Ascending aorta (tissue), 2 donors: Measurements from ENCODE around the gene SPRYD7. TPM values are rescaled to one million over a fixed set of nuclear protein-coding genes. Genes with fewer than 3 reads are reported as not detected.
A peak's percentile ranks its signal among the peaks of the same experiment; 100 is the strongest.

Experiments used
- DNase-seq, 2 donors: peaks; one replicate each; pipeline ENCODE4 v3.0.0-alpha.2; 2019; ENCODE audit warnings: low spot score in 2 of 2
- H3K27ac ChIP-seq, 2 donors: fragments of 200-600 bp; sonication (generic); one replicate each; pipeline ENCODE4 v1.5.1; 2016 to 2017; ENCODE audit warnings: mild to moderate bottlenecking in 1 of 2
- H3K27me3 ChIP-seq: fragments of 200-600 bp; sonication (generic); one replicate; pipeline ENCODE4 v1.5.1; 2017
- H3K36me3 ChIP-seq, 2 donors: fragments of 200-600 bp; sonication (generic); one replicate each; pipeline ENCODE4 v1.5.1; 2016
- H3K4me1 ChIP-seq, 2 donors: fragments of 200-600 bp; sonication (generic); one replicate each; pipeline ENCODE4 v1.5.1; 2016 to 2017; ENCODE audit warnings: mild to moderate bottlenecking in 1 of 2
- H3K4me3 ChIP-seq, 2 donors: fragments of 200-600 bp; sonication (generic); one replicate each; pipeline ENCODE4 v1.5.1; 2016 to 2017; ENCODE audit warnings: mild to moderate bottlenecking in 1 of 2
- H3K9me3 ChIP-seq, 2 donors: fragments of 200-600 bp; sonication (generic); one replicate each; pipeline ENCODE4 v1.5.1; 2016
- CTCF ChIP-seq, 3 experiments: fragments of 200-600 bp in 2 of 3; fragments of 450-650 bp in 1 of 3; sonication (generic) in 2 of 3; IDR thresholded peaks; one replicate each; pipeline ENCODE4 v1.5.1; 2016 to 2019; ENCODE audit warnings: antibody characterized with exemption in 3 of 3, mild to moderate bottlenecking in 1 of 3, moderate library complexity in 1 of 3
- intact Hi-C: fragments of 100-400 bp; cut with DNase I; formaldehyde crosslinking; loops from one replicate; pipeline ENCODE4 v1.15.1; 2023
- total RNA-seq: library from RNA; depleted of rRNA; stranded (reverse); fragments of >200 nt; gene quantifications from one replicate; pipeline ENCODE4 v1.1.0, GENCODE V29; 2016

The SPRYD7 gene
- 1.7 TPM for total RNA-seq

GRCh38 chr13:49936075-49936967 lies at the start of gene SPRYD7:
Gene SPRYD7, minus strand, starts transcription at chr13:49936340. Its CDS starts 105 bp downstream, at chr13:49936235.
- TF ChIP-seq CTCF (IDR thresholded peaks at IDR 0.05): peak; percentile 89 to 97 (median 94)
- peak within 1 kb of the TSS; percentile 78 to 97 for H3K4me3 ChIP-seq
- peaks cover 0 to 17% of the 10 kb centered on the region in 2 donors for H3K4me1 ChIP-seq
- intact Hi-C loops: loop anchor here (1.0 to 10.0 kb wide), 8 partner anchors 60 to 1646 kb away; partner anchors contain the start of genes EBPL, INTS6, KPNA3 and WDFY2
- peak within 1 kb of the TSS; percentile 78 to 93 for H3K27ac ChIP-seq
- peak; percentile 92 to 99 for DNase-seq
- H3K9me3 ChIP-seq: no peaks in the 10 kb centered on the region
- H3K27me3 ChIP-seq: no peaks in the 10 kb centered on the region
- no peaks in the 10 kb centered on the region for H3K36me3 ChIP-seq

- TF ChIP-seq CTCF (IDR thresholded peaks at IDR 0.05): no peak
- DNase-seq: no peak
- Histone ChIP-seq H3K27ac (no peak overlapping the region), H3K36me3 (no peaks in the 10 kb centered on the region), H3K4me1 (no peaks in the 10 kb centered on the region), H3K27me3 (no peaks in the 10 kb centered on the region), H3K4me3 (no peak overlapping the region), H3K9me3 (no peaks in the 10 kb centered on the region)
- intact Hi-C loops: no loop called here
Measured at GRCh38 chr13:49985129-49985528, 49.0 kb upstream of the SPRYD7 start.

GRCh38 chr13:49980266-49980665 lies 44.1 kb upstream of the SPRYD7 start:
- no peak overlapping the region for H3K27ac ChIP-seq
- intact Hi-C loops: no loop called here
- H3K4me1 ChIP-seq: no peaks in the 10 kb centered on the region
- peaks cover 0 to 2% of the 10 kb centered on the region in 2 donors for H3K36me3 ChIP-seq
- no peaks in the 10 kb centered on the region for H3K9me3 ChIP-seq
- no peaks in the 10 kb centered on the region for H3K27me3 ChIP-seq
- H3K4me3 ChIP-seq: no peak overlapping the region
- no peak for TF ChIP-seq CTCF (IDR thresholded peaks at IDR 0.05)
- no peak for DNase-seq

- Histone ChIP-seq H3K4me1 (no peaks in the 10 kb centered on the region), H3K4me3 (no peak overlapping the region), H3K36me3 (peaks cover 0 to 3% of the 10 kb centered on the region in 2 donors), H3K27ac (no peak overlapping the region), H3K9me3 (no peaks in the 10 kb centered on the region), H3K27me3 (no peaks in the 10 kb centered on the region)
- intact Hi-C loops: loop anchor here (2.0 to 5.0 kb wide), 6 partner anchors 104 to 1089 kb away; no protein-coding TSS in a partner anchor
- DNase-seq: no peak
- no peak for TF ChIP-seq CTCF (IDR thresholded peaks at IDR 0.05)
Measured at GRCh38 chr13:49977992-49978391, 41.9 kb upstream of the SPRYD7 start.

- intact Hi-C loops: loop anchor here (2.0 to 5.0 kb wide), 6 partner anchors 106 to 1091 kb away; no protein-coding TSS in a partner anchor
Measured at GRCh38 chr13:49976314-49977258, 40.4 kb upstream of the SPRYD7 start.

More at GRCh38 chr13:49976314-49977258, 40.4 kb upstream of the SPRYD7 start:
- TF ChIP-seq CTCF (IDR thresholded peaks at IDR 0.05): peak; percentile 66 to 84 (median 80)
- no peak overlapping the region for H3K4me3 ChIP-seq
- H3K27me3 ChIP-seq: no peaks in the 10 kb centered on the region
- H3K27ac ChIP-seq: no peak overlapping the region
- no peaks in the 10 kb centered on the region for H3K9me3 ChIP-seq
- DNase-seq: peak in 1 of 2 donors; percentile 80
- H3K36me3 ChIP-seq: peaks cover 0 to 3% of the 10 kb centered on the region in 2 donors
- H3K4me1 ChIP-seq: no peaks in the 10 kb centered on the region
